Heart right ventricle (tissue), 16 donors: ENCODE measurements around the gene TMEM120B. TPM values are rescaled to one million over a fixed set of nuclear protein-coding genes. Genes with fewer than 3 reads are reported as not detected.

Experiments
- ATAC-seq, 8 donors: fragments of 200-7000 bp; cut with Tn5 transposase; one replicate each; pipeline ENCODE4 v1.9.1; 2020; ENCODE audit warnings: mild to moderate bottlenecking in 8 of 8, moderate library complexity in 8 of 8, moderate number of reproducible peaks in 1 of 8
- DNase-seq, 2 donors: peaks; one replicate each; pipeline ENCODE4 v3.0.0-alpha.2; 2020
- H3K27ac ChIP-seq, 10 donors: fragments of 200-600 bp; sonication (generic) in 2 of 10; one replicate each; pipeline versions ENCODE4 v1.5.0 to v1.8.0; 2020 to 2022; ENCODE audit warnings: mild to moderate bottlenecking in 3 of 10
- H3K27me3 ChIP-seq, 7 donors: fragments of 200-600 bp; one replicate each; pipeline ENCODE4 v1.8.0; 2021 to 2022; ENCODE audit warnings: mild to moderate bottlenecking in 2 of 7
- H3K36me3 ChIP-seq, 9 donors: fragments of 200-600 bp; sonication (generic) in 1 of 9; one replicate each; pipeline versions ENCODE4 v1.5.0 to v1.8.0; 2020 to 2022; ENCODE audit warnings: mild to moderate bottlenecking in 2 of 9
- H3K4me1 ChIP-seq, 9 donors: fragments of 200-600 bp; sonication (generic) in 1 of 9; one replicate each; pipeline versions ENCODE4 v1.5.0 to v1.8.0; 2020 to 2022; ENCODE audit warnings: mild to moderate bottlenecking in 4 of 9
- H3K4me3 ChIP-seq, 10 donors: fragments of 200-600 bp; sonication (generic) in 2 of 10; one replicate each; pipeline versions ENCODE4 v1.5.0 to v1.8.0; 2020 to 2022; ENCODE audit warnings: mild to moderate bottlenecking in 7 of 10, moderate library complexity in 2 of 10
- H3K9me3 ChIP-seq, 11 donors: fragments of 200-600 bp in 10 of 11; sonication (generic) in 2 of 11; one replicate each; pipeline versions ENCODE4 v1.5.0 to v1.8.0; 2013 to 2022; ENCODE audit warnings: mild to moderate bottlenecking in 2 of 11, control low read depth in 1 of 11, moderate library complexity in 1 of 11
- WGBS, 2 donors: extraction: QIAGEN DNeasy Blood & Tissue Kit; methylation state at CpG; one replicate each; pipeline ENCODE4 v1.1.7; 2013; ENCODE audit warnings: inconsistent platforms in 1 of 2; 5-methylcytosine and 5-hydroxymethylcytosine counted together
- intact Hi-C, 10 donors: fragments of 100-400 bp; cut with DNase I; formaldehyde crosslinking; loops; one replicate each; pipeline versions ENCODE4 v1.11.1 to v1.14.2; 2022
- polyA plus RNA-seq, 2 donors: library from polyadenylated mRNA; stranded (reverse); fragments of 200-250 nt; gene quantifications; one replicate each; pipeline ENCODE4 v1.2.3, GENCODE V29; 2013
- total RNA-seq, 10 donors: library from RNA; stranded (reverse); fragmentation: NEBNext Ultra II Directional in 3 of 10; extraction: Animal tissue kit (Norgen Biotek cat#: 25700) in 3 of 10; gene quantifications; one replicate each; pipeline versions ENCODE4 v1.2.1 to v1.2.4, GENCODE V29; 2021 to 2023
- TF ChIP-seq, protein P1 (sequence below), 9 donors: fragments of 200-600 bp; sonication (generic) in 2 of 9; IDR thresholded peaks; one replicate each; pipeline versions ENCODE4 v1.5.0 to v1.8.0; 2021 to 2022; ENCODE audit warnings: antibody characterized with exemption in 9 of 9, mild to moderate bottlenecking in 5 of 9, moderate library complexity in 1 of 9
- donor health status: Arrhythmogenic right ventricular cardiomyopathy.
- donor health status: ischemic (EF 13 %, LVEDD 7.1; RV severe dilation, severe dysfunction).
- donor health status: healthy with polysubstance abuse.
- donor health status: DM: no; HTN: yes; CAD: no.
- donor health status: DM: no; HTN: no; CAD: no.
- donor health status: ischemic (EF 25% LVEDD 6.9; RV normal size, moderate dysfunction).
- donor health status: ischemic (EF 25% LVEDD 5.7; RV mildly dilated, moderate dysfunction).
- donor health status: healthy.
- donor health status: DM: yes; HTN: yes; CAD: no.
- donor health status: Ischemic cardiomyopathy.
- donor health status: ischemic (EF 35%, LVEDD 5.7; RV mildly dilated, moderate dysfunction).
- donor health status: nonischemic (EF 11% LVEDD 7.7; RV severe dilation, severe dysfunction).
- donor health status: DM: yes; HTN: yes; CAD: no.
- donor health status: PGD.
- donor health status: ischemic (EF 29% LVEDD 5.4; RV normal size, mild dysfunction).
- donor health status: nonischemic (EF 23%, LVEDD 6.1; RV moderate dilation, normal function).

The TMEM120B gene
- total and polyA plus RNA-seq, 12 donors, result 5.3 to 12.7 (median 7.4) TPM

DNA sequence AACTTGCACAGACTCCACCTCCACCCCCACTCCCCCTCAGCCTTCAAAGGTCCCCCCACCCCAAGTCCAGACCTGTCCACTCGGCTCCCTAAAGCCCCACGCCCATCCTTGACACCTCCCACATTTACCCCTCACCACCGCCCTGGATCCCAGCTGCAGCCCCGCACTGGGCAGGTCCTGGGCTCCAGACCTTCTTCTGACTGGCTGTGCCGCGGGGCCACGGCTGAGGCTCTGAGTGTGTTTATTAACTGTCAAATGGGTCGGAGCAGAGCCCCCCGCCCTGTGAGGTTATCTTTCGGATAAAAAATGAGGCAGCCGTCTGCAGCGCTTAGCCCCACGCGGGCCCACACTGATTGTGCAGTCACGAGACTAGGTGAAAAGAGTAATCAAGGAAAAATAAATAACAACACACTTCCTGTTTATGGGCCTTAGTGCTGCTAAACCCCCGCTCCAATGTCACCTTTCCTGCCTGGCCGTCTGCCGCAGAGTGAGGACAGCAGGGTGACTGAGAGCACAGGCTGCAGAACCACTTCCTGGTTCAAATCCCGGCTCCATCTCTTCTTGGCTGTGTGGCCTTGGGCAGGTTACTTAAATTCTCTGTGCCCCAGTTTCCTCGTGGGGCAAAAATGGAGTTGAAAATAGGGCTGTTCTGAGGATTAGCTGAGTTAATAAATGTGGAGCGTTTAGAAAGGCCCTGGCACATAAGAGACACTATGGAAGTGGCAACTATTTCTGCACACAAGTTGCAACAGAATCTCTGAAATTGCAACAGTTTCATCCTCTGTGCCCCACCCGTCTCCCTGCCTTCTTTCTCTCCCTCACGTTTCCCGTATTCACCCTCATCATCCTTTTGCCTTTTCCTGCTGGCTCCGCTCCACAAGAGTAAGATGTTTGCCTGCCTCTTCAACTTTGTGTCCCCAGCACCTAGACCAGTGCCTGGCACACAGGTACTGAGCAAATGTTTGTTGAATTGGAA, 100.7 kb downstream of the TMEM120B start:
- ATAC-seq, result peak in 4 of 8 donors; percentile 4 to 15 (median 5)

DNA sequence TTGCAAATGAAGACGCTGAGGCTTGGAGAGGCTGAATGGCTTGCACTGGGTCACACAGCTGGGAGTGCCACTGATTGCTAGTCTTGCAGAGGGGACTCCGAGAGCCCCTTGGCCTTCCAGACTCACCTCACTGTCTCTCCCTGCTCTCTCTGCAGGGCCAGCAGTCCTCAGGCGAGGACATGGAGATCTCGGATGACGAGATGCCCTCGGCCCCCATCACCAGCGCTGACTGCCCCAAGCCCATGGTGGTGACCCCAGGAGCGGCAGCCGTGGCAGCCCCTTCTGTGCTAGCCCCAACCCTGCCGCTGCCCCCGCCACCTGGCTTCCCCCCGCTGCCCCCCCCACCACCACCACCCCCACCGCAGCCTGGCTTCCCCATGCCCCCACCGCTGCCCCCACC, 101.4 kb downstream of the TMEM120B start:
- peaks cover 14 to 44% (median 38%) of the 10 kb centered on the region in 9 donors for H3K4me1 ChIP-seq
- H3K4me3 ChIP-seq, result no peak overlapping the region
- peaks cover 5 to 87% (median 49%) of the 10 kb centered on the region in 9 donors for H3K36me3 ChIP-seq
- no peaks in the 10 kb centered on the region for H3K27me3 ChIP-seq
- DNase-seq (no peak), ATAC-seq (no peak)
- WGBS, 2 donors, result 93 to 96% methylated on average over 12 to 14 of the region's 14 CpGs
- no peak overlapping the region for H3K27ac ChIP-seq
- H3K9me3 ChIP-seq, result no peaks in the 10 kb centered on the region
- intact Hi-C loops, result loop anchor here in 6 of 10 donors (2.0 to 10.0 kb wide), 5 partner anchors 19 to 117 kb away; partner anchors contain the start of gene PSMD9 (in 1 of the 6)
- TF ChIP-seq, protein P1, sequence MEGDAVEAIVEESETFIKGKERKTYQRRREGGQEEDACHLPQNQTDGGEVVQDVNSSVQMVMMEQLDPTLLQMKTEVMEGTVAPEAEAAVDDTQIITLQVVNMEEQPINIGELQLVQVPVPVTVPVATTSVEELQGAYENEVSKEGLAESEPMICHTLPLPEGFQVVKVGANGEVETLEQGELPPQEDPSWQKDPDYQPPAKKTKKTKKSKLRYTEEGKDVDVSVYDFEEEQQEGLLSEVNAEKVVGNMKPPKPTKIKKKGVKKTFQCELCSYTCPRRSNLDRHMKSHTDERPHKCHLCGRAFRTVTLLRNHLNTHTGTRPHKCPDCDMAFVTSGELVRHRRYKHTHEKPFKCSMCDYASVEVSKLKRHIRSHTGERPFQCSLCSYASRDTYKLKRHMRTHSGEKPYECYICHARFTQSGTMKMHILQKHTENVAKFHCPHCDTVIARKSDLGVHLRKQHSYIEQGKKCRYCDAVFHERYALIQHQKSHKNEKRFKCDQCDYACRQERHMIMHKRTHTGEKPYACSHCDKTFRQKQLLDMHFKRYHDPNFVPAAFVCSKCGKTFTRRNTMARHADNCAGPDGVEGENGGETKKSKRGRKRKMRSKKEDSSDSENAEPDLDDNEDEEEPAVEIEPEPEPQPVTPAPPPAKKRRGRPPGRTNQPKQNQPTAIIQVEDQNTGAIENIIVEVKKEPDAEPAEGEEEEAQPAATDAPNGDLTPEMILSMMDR (IDR thresholded peaks at IDR 0.05), result no peak

More for the DNA sequence above, 100.7 kb downstream of the TMEM120B start:
- no peaks in the 10 kb centered on the region for H3K9me3 ChIP-seq
- peaks cover 5 to 87% (median 49%) of the 10 kb centered on the region in 9 donors for H3K36me3 ChIP-seq
- no peaks in the 10 kb centered on the region for H3K27me3 ChIP-seq
- intact Hi-C loops, result loop anchor here in 8 of 10 donors (1.0 to 10.0 kb wide), 7 partner anchors 18 to 116 kb away; partner anchors contain the start of gene PSMD9 (in 1 of the 8)
- peak overlapping the region in 8 of 10 donors; percentile 32 to 63 (median 44) for H3K27ac ChIP-seq
- TF ChIP-seq, protein P1 (IDR thresholded peaks at IDR 0.05), result no peak
- H3K4me3 ChIP-seq, result peak overlapping the region in 9 of 10 donors; percentile 48 to 68 (median 61)
- no peak for DNase-seq
- H3K4me1 ChIP-seq, result peaks cover 14 to 44% (median 38%) of the 10 kb centered on the region in 9 donors
- WGBS, 2 donors, result 40 to 46% methylated on average over 25 of the region's 25 CpGs

DNA sequence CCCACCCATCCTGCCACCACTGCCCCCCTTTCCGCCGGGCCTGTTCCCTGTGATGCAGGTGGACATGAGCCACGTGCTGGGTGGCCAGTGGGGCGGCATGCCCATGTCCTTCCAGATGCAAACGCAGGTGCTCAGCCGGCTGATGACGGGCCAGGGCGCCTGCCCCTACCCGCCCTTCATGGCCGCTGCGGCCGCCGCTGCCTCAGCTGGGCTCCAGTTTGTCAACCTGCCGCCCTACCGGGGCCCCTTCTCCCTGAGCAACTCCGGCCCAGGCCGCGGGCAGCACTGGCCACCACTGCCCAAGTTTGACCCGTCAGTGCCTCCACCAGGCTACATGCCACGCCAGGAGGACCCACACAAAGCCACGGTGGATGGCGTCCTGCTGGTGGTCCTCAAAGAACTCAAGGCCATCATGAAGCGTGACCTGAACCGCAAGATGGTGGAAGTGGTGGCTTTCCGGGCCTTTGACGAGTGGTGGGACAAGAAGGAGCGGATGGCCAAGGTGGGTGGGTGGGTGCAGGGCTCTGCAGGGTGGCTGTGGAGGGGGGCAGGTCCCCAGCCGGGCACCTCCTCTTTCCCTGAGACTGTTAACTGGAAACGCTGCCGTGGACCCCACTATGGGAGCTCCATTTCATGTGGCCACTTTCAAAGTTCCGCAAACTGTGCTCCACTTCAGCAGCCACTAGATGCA, 102.0 kb downstream of the TMEM120B start:
- H3K4me1 ChIP-seq, result peaks cover 14 to 44% (median 38%) of the 10 kb centered on the region in 9 donors
- TF ChIP-seq, protein P1 (IDR thresholded peaks at IDR 0.05), result no peak
- H3K27ac ChIP-seq, result no peak overlapping the region
- H3K36me3 ChIP-seq, result peaks cover 10 to 87% (median 55%) of the 10 kb centered on the region in 9 donors
- DNase-seq, result no peak
- no peaks in the 10 kb centered on the region for H3K9me3 ChIP-seq
- no peak overlapping the region for H3K4me3 ChIP-seq
- no peaks in the 10 kb centered on the region for H3K27me3 ChIP-seq
- intact Hi-C loops, result loop anchor here in 5 of 10 donors (5.0 to 10.0 kb wide), 4 partner anchors 37 to 117 kb away; partner anchors contain the start of gene PSMD9 (in 1 of the 5)
- no peak for ATAC-seq
- 92 to 94% methylated on average over 31 of the region's 31 CpGs for WGBS, 2 donors

DNA sequence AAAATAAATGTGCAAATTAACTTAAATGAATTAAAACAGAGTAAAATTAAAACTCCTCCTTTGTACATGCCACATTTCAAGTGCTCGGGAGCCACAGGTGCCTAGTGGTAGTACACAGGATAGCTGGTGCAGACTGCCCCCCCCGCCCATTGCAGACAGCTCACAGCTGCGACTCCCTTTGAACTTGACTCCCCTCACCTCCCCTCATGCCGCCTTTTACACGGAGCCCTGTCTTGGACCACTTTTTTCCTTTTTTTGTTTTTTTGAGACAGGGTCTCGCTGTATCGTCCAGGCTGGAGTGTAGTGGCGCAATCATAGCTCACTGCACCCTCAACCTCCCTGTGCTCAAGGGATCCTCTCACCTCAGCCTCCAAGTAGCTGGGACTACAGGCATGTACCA, 102.7 kb downstream of the TMEM120B start:
- H3K36me3 ChIP-seq, result peaks cover 16 to 87% (median 57%) of the 10 kb centered on the region in 9 donors
- 91 to 93% methylated on average over 8 of the region's 8 CpGs for WGBS, 2 donors
- no peaks in the 10 kb centered on the region for H3K27me3 ChIP-seq
- TF ChIP-seq, protein P1 (IDR thresholded peaks at IDR 0.05), result no peak
- H3K27ac ChIP-seq, result no peak overlapping the region
- peaks cover 14 to 38% (median 36%) of the 10 kb centered on the region in 9 donors for H3K4me1 ChIP-seq
- intact Hi-C loops, result loop anchor here in 1 of 10 donors (10.0 kb wide), 1 partner anchor 80 kb away; no protein-coding TSS in a partner anchor
- no peak overlapping the region for H3K4me3 ChIP-seq
- no peaks in the 10 kb centered on the region for H3K9me3 ChIP-seq
- no peak for DNase-seq
- no peak for ATAC-seq
